HCT116 (cell line): ENCODE results near the gene ACRBP.

Experiments used
- EZH2 ChIP-seq: fragments of 200-600 bp; sonication (generic); IDR thresholded peaks from 2 replicates; pipeline ENCODE4 v1.6.1; 2017; ENCODE audit warnings: antibody characterized with exemption, mixed run types
- JUND ChIP-seq: IDR thresholded peaks from 2 replicates; pipeline ENCODE4 v1.6.1; 2012
- MAX ChIP-seq: IDR thresholded peaks from 2 replicates; pipeline ENCODE4 v1.6.1; 2012
- POLR2A ChIP-seq: IDR thresholded peaks from 2 replicates; pipeline ENCODE4 v1.7.0; 2011; ENCODE audit warnings: borderline replicate concordance; ENCODE audit not compliant: insufficient read depth, insufficient read length; ENCODE audit errors: extremely low read depth
- POLR2AphosphoS5 ChIP-seq: IDR thresholded peaks from 2 replicates; pipeline ENCODE4 v1.6.1; 2011; ENCODE audit warnings: mild to moderate bottlenecking, low read depth, low read length, moderate library complexity
- RAD21 ChIP-seq: IDR thresholded peaks from 2 replicates; pipeline ENCODE4 v1.6.1; 2012; ENCODE audit warnings: low read depth, mild to moderate bottlenecking
- TCF7L2 ChIP-seq: IDR thresholded peaks from 2 replicates; pipeline ENCODE4 v1.7.0; 2011; ENCODE audit warnings: borderline replicate concordance, inconsistent platforms; ENCODE audit not compliant: insufficient read depth, insufficient read length; ENCODE audit errors: extremely low read depth
- TF ChIP-seq, protein P1 (sequence below), 3 experiments: fragments of 200-600 bp in 1 of 3; sonication (generic) in 1 of 3; IDR thresholded peaks in 2 of 3; conservative IDR thresholded peaks in 1 of 3; 2 replicates each; pipeline ENCODE4 v1.5.1; 2012 to 2017; ENCODE audit warnings: low read depth in 2 of 3, low read length in 2 of 3, antibody characterized with exemption in 1 of 3, borderline replicate concordance in 1 of 3, control low read depth in 1 of 3, mild to moderate bottlenecking in 1 of 3, mixed read lengths in 1 of 3, mixed run types in 1 of 3, moderate library complexity in 1 of 3; ENCODE audit not compliant: insufficient read depth in 1 of 3
- TF ChIP-seq, protein P2 (sequence below): IDR thresholded peaks from 2 replicates; pipeline ENCODE4 v1.6.1; 2012

GRCh38 chr12:6592087-6592486, 55.1 kb downstream of the ACRBP start:
- TF ChIP-seq, protein P1, sequence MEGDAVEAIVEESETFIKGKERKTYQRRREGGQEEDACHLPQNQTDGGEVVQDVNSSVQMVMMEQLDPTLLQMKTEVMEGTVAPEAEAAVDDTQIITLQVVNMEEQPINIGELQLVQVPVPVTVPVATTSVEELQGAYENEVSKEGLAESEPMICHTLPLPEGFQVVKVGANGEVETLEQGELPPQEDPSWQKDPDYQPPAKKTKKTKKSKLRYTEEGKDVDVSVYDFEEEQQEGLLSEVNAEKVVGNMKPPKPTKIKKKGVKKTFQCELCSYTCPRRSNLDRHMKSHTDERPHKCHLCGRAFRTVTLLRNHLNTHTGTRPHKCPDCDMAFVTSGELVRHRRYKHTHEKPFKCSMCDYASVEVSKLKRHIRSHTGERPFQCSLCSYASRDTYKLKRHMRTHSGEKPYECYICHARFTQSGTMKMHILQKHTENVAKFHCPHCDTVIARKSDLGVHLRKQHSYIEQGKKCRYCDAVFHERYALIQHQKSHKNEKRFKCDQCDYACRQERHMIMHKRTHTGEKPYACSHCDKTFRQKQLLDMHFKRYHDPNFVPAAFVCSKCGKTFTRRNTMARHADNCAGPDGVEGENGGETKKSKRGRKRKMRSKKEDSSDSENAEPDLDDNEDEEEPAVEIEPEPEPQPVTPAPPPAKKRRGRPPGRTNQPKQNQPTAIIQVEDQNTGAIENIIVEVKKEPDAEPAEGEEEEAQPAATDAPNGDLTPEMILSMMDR (IDR thresholded peaks at IDR 0.05 in 2 of 3, conservative IDR thresholded peaks at IDR 0.05 in 1 of 3; ENCODE audit: borderline replicate concordance in 1 of 3, insufficient read depth in 1 of 3, low read depth in 2 of 3, low read length in 2 of 3): no peak
- TF ChIP-seq TCF7L2: no peak
- TF ChIP-seq POLR2A: no peak
- TF ChIP-seq MAX: no peak
- TF ChIP-seq, protein P2, sequence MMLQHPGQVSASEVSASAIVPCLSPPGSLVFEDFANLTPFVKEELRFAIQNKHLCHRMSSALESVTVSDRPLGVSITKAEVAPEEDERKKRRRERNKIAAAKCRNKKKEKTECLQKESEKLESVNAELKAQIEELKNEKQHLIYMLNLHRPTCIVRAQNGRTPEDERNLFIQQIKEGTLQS: no peak
- no peak for TF ChIP-seq EZH2
- no peak for TF ChIP-seq RAD21
- TF ChIP-seq JUND: no peak
- TF ChIP-seq POLR2AphosphoS5: no peak
